ENCODE measurements around the gene COL6A1. TPM values are rescaled to one million over a fixed set of nuclear protein-coding genes. Genes with fewer than 3 reads are reported as not detected.

COL6A1 gene
- total RNA-seq, 3 donors from 2014 or later = 45.0 to 663 (median 114) TPM

GRCh38 chr21:46017148-46017547 lies 35.6 kb downstream of the COL6A1 start:
- no peaks in the 10 kb centered on the region for H3K9me3 ChIP-seq
- TF ChIP-seq CTCF (IDR thresholded peaks at IDR 0.05) = no peak
- ATAC-seq = no peak
- no peaks in the 10 kb centered on the region for H3K4me1 ChIP-seq (ENCODE audit: low read depth)
- intact Hi-C loops (cut with DNase I, micrococcal nuclease) = no loop called here
- DNase-seq = no peak
- H3K4me3 ChIP-seq = no peak overlapping the region
- H3K36me3 ChIP-seq (ENCODE audit: low read depth) = no peaks in the 10 kb centered on the region

DNA sequence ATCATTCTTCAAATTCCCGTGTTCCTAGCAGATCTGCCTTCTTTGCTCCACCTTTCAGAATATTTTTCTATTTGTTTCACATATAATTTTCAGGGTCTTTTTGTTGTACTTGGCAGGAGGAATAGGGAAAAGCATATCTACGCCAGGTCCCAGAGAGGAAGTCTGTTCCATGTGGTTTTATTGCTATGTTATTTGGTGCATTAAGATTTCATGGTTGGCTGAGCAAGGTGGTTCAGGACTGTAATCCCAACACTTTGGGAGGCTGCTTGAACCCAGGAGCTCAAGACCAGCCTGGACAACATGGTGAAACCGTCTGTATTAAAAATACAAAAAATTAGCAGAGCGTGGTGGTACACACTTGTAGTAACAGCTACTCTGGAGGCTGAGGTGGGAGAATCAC lies 36.1 kb downstream of the COL6A1 start:
- ATAC-seq (no peak), DNase-seq (no peak)
- Histone ChIP-seq H3K9me3 (no peaks in the 10 kb centered on the region), H3K4me3 (no peak overlapping the region), H3K4me1 (ENCODE audit: low read depth) (no peaks in the 10 kb centered on the region), H3K36me3 (ENCODE audit: low read depth) (no peaks in the 10 kb centered on the region)
- intact Hi-C loops (cut with DNase I, micrococcal nuclease) = no loop called here
- no peak for TF ChIP-seq CTCF (IDR thresholded peaks at IDR 0.05)

DNA sequence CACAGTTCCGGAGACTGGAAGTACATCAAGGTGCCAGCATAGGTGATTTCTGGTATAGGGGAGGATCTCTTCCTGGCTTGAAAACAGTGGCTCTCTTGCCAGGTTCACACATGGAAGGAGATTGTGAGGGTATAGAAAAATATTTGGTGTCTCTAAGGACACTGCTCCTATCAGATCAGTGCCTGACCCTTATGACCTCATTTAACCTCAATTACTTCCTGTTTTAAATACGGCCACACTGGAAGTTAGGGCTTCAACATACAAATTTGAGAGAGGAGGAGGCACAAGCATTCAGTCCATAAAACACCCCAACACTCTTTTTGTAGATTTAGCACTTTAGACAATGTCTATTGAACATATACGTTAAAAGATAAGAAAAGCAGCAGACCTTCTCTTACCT lies 37.0 kb downstream of the COL6A1 start:
- H3K4me3 ChIP-seq = no peak overlapping the region
- no peaks in the 10 kb centered on the region for H3K9me3 ChIP-seq
- DNase-seq (no peak), ATAC-seq (no peak)
- no peak for TF ChIP-seq CTCF (IDR thresholded peaks at IDR 0.05)
- intact Hi-C loops (cut with DNase I, micrococcal nuclease) = no loop called here
- H3K4me1 ChIP-seq (ENCODE audit: low read depth) = no peaks in the 10 kb centered on the region
- no peaks in the 10 kb centered on the region for H3K36me3 ChIP-seq (ENCODE audit: low read depth)

- Histone ChIP-seq H3K36me3 (ENCODE audit: low read depth) (no peaks in the 10 kb centered on the region), H3K4me3 (no peak overlapping the region), H3K4me1 (ENCODE audit: low read depth) (no peaks in the 10 kb centered on the region), H3K9me3 (no peaks in the 10 kb centered on the region)
- DNase-seq (no peak), ATAC-seq (no peak)
- no peak for TF ChIP-seq CTCF (IDR thresholded peaks at IDR 0.05)
- intact Hi-C loops (cut with DNase I, micrococcal nuclease) = no loop called here
Measured at GRCh38 chr21:46020581-46020980, 39.0 kb downstream of the COL6A1 start.

GRCh38 chr21:46021398-46021797 lies 39.8 kb downstream of the COL6A1 start:
- no peak for ATAC-seq
- no peaks in the 10 kb centered on the region for H3K36me3 ChIP-seq (ENCODE audit: low read depth)
- H3K9me3 ChIP-seq = no peaks in the 10 kb centered on the region
- TF ChIP-seq CTCF (IDR thresholded peaks at IDR 0.05) = no peak
- H3K4me3 ChIP-seq = no peak overlapping the region
- DNase-seq = no peak
- no peaks in the 10 kb centered on the region for H3K4me1 ChIP-seq (ENCODE audit: low read depth)
- intact Hi-C loops (cut with DNase I, micrococcal nuclease) = no loop called here

DNA sequence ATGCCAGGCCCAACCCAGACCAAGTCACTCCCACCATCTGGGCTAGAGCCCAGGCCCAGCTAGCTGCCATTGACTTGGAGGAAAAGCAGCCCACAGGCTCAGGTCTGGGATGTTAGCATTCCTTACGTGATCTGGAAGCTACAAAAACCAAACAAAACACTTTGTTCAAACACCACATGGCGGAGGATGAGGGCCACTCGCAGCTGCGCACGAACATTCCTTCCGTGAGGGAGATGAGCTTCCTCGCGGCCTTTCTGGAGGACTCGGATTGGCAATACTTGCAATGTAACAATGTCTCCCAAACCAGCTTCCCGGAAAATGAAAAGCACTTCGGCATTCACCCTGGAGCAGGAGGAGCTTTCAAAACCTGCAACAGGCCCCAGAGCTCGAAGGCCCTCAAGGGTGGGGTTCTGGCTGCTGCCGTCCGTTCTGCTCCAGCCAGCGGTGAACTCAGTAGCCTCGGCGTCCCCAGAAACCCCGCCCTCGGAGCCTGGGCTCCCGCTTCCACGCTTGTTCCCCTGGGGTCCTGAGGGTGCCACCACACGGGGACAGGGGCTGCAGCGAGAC lies 40.5 kb downstream of the COL6A1 start:
- no peak for TF ChIP-seq CTCF (IDR thresholded peaks at IDR 0.05)
- peak in 2 of 3 donors; percentile 29 to 67 for DNase-seq
- no peak overlapping the region for H3K4me3 ChIP-seq
- peak; percentile 35 for ATAC-seq
- no peaks in the 10 kb centered on the region for H3K4me1 ChIP-seq (ENCODE audit: low read depth)
- H3K9me3 ChIP-seq = no peaks in the 10 kb centered on the region
- intact Hi-C loops (cut with DNase I, micrococcal nuclease) = no loop called here
- no peaks in the 10 kb centered on the region for H3K36me3 ChIP-seq (ENCODE audit: low read depth)
